OCI-LY3 (cell line): Measurements from ENCODE around the gene GRAP2.

Experiments used
- CTCF ChIP-seq: fragments of 200-600, 300-600 bp; sonication (generic); IDR thresholded peaks from 2 replicates; pipeline ENCODE4 v1.5.1; 2014; ENCODE audit warnings: antibody characterized with exemption, low read length, low read depth
- EZH2phosphoT487 ChIP-seq: fragments of 200-600 bp; shearing (Covaris generic); IDR thresholded peaks from 2 replicates; pipeline ENCODE4 v1.6.1; 2018; ENCODE audit warnings: antibody characterized with exemption, mixed run types, low read depth

DNA sequence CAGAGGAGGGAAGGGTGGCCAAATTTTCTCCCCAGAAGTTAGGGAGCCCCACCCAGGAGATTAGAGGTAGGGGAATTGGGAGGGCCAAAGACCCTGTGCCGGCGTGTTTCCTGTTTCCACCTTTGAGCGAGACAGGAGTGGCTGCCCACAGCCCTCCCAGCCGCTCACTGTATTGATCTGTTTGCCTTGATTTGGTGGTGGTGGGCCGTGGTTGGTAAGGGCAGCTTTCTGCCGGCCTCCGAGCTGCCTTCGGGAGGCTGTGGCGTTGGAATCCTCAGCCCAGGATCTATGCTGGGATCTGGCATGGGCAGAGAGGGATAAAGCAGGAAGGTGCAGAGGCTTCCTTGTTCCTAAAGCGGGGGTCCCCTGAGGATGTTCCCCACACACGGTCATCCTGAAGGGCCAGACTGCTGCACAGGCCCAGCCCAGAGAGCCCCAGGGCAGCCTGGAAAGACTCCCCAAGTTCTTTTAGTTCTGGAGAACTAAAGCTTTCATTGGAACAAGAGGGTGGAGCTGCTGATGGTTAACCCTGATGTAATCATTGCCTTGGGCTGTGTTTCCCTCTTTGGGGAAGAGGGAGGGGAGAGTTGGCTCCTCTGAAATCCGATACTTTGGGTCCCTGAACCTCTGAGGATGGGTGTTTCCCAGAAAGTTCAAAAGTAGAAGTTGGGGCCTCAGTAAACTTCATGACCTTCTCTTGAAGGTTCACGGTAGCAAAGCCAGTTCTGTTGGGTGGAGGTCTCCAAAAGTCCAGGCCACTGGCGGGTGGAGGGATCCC is 101.1 kb downstream of the GRAP2 start:
- TF ChIP-seq CTCF (no peak), EZH2phosphoT487 (no peak)
